HCT116 (cell line): ENCODE results near the gene PDE6A.

Experiments used
- CEBPB ChIP-seq: IDR thresholded peaks from 2 replicates; pipeline ENCODE4 v1.6.1; 2012; ENCODE audit warnings: low read depth
- SRF ChIP-seq: IDR thresholded peaks from 2 replicates; pipeline ENCODE4 v1.6.1; 2012; ENCODE audit warnings: low read depth
- ZNF274 ChIP-seq: fragments of 200-500 bp; sonication (Bioruptor generic); IDR thresholded peaks from 2 replicates; pipeline ENCODE4 v1.6.1; 2014; ENCODE audit warnings: mild to moderate bottlenecking, low read depth, low read length, inconsistent platforms
- TF ChIP-seq, protein P1 (sequence below), 3 experiments: fragments of 200-600 bp in 1 of 3; sonication (generic) in 1 of 3; IDR thresholded peaks in 2 of 3; conservative IDR thresholded peaks in 1 of 3; 2 replicates each; pipeline ENCODE4 v1.5.1; 2012 to 2017; ENCODE audit warnings: low read depth in 2 of 3, low read length in 2 of 3, antibody characterized with exemption in 1 of 3, borderline replicate concordance in 1 of 3, control low read depth in 1 of 3, mild to moderate bottlenecking in 1 of 3, mixed read lengths in 1 of 3, mixed run types in 1 of 3, moderate library complexity in 1 of 3; ENCODE audit not compliant: insufficient read depth in 1 of 3

- TF ChIP-seq, protein P1, sequence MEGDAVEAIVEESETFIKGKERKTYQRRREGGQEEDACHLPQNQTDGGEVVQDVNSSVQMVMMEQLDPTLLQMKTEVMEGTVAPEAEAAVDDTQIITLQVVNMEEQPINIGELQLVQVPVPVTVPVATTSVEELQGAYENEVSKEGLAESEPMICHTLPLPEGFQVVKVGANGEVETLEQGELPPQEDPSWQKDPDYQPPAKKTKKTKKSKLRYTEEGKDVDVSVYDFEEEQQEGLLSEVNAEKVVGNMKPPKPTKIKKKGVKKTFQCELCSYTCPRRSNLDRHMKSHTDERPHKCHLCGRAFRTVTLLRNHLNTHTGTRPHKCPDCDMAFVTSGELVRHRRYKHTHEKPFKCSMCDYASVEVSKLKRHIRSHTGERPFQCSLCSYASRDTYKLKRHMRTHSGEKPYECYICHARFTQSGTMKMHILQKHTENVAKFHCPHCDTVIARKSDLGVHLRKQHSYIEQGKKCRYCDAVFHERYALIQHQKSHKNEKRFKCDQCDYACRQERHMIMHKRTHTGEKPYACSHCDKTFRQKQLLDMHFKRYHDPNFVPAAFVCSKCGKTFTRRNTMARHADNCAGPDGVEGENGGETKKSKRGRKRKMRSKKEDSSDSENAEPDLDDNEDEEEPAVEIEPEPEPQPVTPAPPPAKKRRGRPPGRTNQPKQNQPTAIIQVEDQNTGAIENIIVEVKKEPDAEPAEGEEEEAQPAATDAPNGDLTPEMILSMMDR (IDR thresholded peaks at IDR 0.05 in 2 of 3, conservative IDR thresholded peaks at IDR 0.05 in 1 of 3; ENCODE audit: borderline replicate concordance in 1 of 3, insufficient read depth in 1 of 3, low read depth in 2 of 3, low read length in 2 of 3), result no peak
- TF ChIP-seq CEBPB, result no peak
- no peak for TF ChIP-seq SRF
- no peak for TF ChIP-seq ZNF274
Measured at GRCh38 chr5:149827546-149827945, 117.0 kb downstream of the PDE6A start.
